Cortex of kidney (tissue), 1 donor: ENCODE results near the gene TCEANC.

Source experiments
- DNase-seq: peaks from one replicate; lab custom pipeline; 2025; lab: John Stamatoyannopoulos, UW

The TCEANC gene

DNA sequence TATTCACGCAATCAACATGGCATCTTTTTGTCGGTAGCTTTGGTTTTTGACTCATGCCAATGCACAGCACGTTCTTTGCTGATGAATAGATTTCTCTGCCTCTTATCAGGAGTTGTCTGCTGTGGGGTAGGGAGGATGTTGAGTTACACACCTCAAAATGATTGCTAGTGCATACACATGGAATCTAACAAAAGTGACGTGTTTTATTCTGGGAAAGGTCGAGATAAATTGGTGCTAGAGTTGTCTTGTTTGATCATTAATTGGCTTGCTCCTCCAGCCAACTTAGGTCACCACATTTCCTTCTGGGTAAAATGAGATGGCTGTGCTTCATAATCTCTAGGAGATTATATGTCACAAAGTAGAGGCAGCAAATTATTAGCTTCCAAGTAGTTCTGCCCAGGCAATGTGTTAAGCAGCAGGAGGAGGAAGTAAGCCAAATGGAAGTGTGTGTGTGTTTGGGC lies 39.9 kb downstream of the TCEANC start:
- no peak for DNase-seq

DNA sequence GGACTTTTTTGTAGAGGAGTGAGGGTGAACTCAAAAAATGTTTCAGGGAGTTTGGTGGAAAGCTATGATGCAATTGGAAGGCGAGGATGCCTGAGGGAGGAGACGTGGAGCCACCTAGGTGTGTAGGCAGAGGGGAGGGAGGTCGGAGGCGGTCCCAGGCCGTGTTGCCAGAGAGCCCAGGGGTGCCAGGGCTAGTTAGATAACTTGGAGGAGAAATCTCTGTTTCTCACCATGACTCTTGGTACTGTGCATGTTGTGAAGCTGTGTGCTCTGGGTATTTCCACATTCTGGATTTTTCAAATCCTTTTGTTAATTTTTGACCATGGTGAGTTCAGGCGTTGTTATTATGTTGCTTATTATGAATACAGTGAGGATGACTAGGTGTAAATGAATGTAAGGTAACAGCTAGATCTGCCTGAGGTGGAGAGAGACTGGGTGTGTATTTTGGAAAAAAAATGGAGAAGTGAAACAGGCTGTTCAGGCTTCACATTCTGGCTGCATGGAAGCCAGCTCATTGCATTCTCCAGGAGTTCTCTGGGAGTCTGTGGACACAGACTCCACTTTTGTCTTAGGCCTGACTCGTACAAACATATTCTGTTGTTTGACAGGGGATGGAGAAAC lies 40.5 kb downstream of the TCEANC start:
- no peak for DNase-seq

DNA sequence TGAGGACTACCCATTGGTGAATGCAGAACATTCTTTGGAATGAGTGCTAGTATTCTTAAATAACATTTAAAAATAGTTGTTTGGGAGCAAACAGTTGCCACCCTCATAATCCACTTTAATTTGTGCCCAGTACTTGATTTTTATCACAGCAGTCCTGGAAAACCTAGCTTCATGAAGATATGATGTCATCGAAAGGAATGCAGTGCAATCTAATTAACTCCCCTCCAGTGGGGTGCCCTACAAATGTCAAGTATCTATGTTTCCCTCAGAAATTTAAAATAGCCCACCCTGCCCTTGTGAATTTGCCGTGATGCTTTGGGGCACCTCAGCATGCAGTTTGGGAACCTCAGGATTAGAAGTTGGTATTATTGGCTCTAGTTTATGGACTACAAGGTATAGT lies 41.4 kb downstream of the TCEANC start:
- DNase-seq: no peak

DNA sequence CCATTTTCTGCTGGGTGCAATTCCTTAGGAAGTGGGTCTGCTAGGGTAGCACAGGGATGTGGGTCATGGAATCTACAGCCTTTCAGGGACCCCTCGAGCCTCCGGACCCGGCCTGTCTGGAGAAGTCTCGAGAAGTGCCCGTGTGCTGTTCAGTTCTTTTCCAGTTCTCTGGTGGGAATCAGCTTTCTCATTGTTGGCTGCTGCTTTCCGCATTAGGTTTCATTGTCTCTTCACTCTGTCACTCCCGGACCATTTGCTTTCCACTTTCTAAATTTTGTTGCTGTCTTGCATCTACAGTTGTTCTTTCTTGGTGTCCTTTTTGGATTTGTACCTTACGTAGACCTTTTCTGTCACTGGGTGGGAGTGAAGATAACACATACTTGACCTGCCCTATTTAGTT lies 42.0 kb downstream of the TCEANC start:
- no peak for DNase-seq

DNA sequence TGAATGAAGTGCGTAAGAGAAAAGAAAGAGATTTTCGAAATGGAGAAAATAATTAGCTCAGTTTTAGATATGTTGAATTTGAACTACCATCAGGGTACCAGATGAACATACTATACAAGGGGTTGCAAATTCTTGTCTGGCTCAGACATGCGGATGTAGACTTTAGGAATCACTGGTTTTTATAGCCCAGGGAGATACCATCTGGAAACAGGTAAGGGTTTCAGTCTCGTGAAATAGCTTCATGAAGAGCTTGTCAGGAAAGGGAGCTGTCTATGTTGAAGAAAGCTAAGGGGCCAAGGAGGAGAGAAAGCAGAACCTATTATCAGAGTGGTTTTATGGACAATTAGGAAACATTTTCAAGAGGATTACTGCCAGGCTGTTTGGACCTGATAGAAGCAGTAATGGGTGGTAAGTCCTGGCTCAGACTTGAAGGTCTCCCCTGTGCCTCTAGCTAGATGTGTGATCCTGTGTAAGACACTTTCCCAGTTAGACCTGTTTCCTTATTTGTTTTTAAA lies 42.7 kb downstream of the TCEANC start:
- no peak for DNase-seq

DNA sequence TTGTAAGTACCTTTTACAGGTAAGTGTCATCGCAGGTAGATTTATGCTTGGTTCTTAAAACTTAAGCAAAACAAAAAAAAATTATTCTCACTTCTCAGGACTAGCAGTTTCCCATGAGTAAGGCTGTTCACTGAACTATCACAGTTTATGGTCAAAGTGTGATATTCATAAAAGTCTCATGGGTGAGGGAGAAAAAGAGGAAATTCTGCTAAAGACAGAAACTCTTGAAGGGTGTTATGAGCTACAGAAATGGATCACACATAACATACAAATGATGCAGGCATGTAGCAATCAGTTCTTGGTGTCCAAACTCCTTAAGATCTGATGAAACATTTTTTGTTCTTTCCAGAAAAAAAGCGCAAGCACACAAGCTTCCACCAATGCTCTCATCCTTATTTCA lies 44.5 kb downstream of the TCEANC start:
- DNase-seq: no peak

DNA sequence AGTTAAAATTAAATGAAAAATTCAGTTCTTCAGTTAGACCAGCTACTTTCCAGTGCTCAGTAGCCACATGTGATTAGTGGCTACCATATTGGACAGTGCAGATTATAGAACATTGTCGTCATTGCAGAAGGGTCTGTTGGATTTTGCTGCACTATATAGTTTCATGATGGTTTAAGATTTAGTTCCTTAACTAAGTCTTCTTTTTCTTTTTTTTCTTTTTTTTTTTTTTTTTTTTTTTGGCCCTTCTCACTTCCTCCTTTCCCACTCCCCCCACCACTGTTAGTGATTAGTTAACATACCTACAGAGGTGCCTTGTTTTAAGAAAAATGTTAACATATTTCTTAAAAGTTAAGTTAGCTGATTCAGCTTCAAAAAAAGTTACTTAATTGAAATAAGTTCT lies 45.0 kb downstream of the TCEANC start:
- no peak for DNase-seq

DNA sequence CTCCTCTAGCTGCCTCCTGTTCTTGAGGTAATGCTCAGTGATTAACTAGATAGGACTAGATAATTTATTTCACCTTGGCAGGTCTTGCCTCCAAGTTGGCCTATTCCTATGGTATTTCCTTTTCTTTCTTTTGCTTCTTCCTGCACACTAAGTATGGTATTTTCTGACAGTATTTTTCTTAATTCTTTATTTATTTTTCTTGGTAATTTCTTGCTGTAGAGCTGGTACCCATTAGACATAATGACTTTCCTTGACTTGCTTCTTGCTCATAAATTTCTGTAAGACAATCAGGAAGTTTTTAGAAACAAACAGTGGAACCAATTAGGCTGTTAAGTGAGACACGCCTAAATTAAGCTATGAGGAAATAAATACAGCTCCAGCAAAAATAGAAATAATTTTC lies 45.5 kb downstream of the TCEANC start:
- DNase-seq: no peak

DNA sequence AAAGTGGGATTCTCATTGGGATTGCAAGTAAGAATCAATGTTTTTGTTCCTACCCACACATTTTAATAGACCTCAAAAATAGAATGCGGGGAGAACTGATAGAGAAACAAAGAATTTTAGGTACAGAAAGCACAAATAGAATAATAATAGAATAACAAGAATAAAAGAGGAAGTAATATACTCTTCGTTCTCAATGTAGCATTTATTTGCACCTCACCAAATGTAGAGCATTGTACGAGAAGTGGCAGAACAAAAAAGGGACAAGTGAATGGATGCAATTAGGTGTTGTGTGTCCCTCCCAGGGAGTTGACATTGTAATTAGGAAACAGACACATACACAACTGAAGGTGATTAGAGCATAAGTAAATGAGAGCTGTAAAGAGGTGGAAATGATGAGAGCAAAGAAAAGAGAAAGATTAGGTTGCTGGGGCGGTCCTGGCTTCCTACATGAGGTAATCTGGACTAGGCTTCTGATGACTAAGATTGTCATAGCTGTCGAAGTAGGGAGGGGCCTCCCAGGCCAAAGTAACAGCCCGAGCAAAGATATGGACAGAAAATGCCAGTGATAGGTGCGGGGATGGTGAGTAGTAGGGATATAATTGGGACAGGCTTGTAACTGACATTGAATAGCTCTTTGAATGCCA lies 46.4 kb downstream of the TCEANC start:
- DNase-seq: no peak

DNA sequence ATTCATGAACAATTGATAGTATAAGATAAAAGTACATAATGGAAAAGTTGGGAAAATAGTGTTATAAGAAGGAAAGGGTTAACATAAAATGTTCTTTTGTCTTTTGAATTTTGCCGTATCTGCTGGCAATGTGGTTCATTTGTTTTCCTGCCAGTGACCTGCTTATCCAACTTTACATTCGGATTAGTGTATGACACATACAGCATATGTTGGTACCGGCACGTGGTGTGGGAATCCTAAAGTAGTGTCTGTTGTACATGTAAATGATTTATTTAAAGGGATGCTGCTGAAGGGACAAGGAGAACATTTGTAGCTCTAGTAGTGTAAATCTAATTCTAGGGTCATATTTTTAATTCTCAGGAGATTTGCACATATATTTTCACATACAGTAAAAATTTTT lies 47.4 kb downstream of the TCEANC start:
- no peak for DNase-seq

DNA sequence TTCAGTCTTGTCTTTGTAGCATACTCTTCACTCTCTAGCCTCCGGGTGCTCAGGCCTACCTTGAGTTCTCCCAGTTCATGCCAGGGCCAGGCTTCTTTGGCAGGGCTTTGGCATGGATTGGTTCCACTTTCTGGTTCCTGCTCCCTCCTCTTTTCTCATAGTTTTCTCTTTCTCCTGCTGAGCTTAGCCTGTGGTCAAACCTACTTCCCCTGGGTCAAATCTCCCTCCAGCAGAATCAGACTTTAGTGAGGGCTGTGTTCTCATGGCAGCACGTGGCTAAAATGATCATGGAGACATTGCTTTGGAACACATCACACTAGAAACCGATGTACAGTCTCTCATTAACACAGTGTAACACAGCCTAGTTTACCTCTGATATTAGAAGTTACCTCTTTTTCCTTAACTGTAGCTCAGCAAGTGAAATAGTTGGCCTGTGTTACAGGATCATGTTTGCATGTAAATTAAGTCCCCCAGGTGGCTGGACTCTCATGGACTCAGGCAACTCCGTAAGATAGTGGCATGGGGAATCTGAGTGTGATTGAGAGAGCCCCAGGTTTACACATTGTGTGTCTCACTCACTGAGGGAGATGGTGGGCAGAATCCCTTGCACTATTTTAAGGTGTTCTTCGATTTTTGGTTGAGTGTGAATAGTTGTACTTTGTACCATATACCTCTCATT lies 49.3 kb downstream of the TCEANC start:
- no peak for DNase-seq

DNA sequence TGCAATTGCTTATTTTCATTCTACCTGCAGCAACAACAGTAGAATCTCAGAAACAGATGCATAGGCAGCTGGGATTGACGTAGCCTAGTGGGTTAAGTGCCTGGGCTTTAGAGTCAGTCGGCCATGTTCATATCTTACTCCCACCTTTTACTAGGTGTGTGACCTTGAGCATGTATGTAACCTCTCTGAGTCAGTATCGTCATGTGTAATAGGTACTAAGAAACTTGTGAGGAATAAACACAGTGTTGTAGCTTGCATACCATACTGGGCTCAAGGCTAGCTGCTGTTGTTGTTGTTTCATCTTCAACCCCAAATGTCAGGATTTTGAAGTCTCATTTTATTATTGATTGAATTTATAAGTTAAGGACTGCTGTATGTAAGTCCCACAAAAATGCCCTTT lies 50.2 kb downstream of the TCEANC start:
- no peak for DNase-seq

DNA sequence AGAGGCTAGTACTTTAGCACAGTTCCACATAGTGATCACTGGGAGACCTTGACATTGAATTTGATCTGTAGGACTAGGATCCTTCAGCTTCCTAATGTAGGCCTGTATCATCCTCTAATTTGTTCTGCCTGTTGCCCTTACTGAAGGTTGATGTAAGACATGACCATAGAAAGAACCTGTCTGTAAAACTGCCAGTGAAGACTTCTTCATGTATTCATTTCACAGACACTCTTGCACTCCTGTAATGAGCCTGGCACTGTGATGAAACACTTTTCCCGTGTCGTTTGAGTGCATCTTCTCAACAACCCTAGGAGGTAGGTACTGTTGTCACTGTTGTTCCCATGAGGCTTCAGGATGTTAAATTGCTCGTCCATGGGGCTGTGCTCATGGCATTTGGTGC lies 50.6 kb downstream of the TCEANC start:
- DNase-seq: no peak

DNA sequence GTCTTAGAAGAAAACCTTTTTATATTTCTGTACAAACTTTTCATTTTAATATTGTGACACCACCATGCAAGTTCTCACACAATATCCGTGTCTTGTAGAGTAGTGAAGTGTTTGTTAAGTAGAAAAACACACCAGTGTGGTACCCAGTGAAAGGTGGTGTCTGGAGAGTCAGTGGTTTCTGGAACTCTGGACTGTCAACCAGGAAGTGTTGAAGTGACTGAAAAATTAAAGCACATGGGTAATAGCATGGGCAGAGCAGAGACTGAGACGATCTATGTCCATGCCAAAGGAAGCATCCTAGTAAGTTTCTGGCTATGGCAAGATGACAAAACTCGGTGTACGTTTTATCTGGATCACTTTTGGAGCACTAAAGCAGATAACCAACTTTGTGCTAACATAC lies 58.2 kb downstream of the TCEANC start:
- DNase-seq: no peak
